Measurements from ENCODE around the gene TAF1C. TPM values are rescaled to one million over a fixed set of nuclear protein-coding genes. Genes with fewer than 3 reads are reported as not detected.

Gene TAF1C
- total RNA-seq, 6 experiments from 2014 or later = 11.0 to 28.3 (median 19.3) TPM

DNA sequence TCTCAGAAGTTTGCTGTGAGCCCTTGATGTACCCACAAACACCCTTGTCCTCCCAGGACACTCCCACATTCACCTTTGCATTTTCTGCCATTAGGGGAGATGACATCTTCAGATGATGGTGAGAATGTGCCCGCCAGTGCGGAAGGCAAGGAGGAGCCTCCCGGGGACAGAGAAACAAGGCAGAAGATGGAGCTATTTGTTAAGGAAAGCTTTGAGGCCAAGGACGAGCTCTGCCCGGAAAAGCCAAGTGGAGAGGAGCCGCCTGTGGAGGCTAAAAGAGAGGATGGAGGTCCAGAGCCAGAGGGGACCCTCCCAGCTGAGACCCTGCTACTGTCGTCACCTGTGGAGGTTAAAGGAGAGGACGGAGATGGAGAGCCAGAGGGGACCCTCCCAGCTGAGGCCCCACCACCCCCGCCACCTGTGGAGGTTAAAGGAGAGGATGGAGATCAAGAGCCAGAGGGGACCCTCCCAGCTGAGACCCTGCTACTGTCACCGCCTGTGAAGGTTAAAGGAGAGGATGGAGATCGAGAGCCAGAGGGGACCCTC, 17.0 kb downstream of the TAF1C start:
- 60% methylated on average over 8 of the region's 11 CpGs for WGBS (ENCODE audit: insufficient coverage, low coverage, low lambda C conversion rate, missing lambda C conversion rate)
- Histone ChIP-seq H3K36me3 (no peaks in the 10 kb centered on the region), H3K4me1 (no peaks in the 10 kb centered on the region), H3K27ac (no peak overlapping the region), H3K27me3 (no peaks in the 10 kb centered on the region), H3K9me3 (no peaks in the 10 kb centered on the region), H3K4me3 (no peak overlapping the region)
- TF ChIP-seq, protein P1, sequence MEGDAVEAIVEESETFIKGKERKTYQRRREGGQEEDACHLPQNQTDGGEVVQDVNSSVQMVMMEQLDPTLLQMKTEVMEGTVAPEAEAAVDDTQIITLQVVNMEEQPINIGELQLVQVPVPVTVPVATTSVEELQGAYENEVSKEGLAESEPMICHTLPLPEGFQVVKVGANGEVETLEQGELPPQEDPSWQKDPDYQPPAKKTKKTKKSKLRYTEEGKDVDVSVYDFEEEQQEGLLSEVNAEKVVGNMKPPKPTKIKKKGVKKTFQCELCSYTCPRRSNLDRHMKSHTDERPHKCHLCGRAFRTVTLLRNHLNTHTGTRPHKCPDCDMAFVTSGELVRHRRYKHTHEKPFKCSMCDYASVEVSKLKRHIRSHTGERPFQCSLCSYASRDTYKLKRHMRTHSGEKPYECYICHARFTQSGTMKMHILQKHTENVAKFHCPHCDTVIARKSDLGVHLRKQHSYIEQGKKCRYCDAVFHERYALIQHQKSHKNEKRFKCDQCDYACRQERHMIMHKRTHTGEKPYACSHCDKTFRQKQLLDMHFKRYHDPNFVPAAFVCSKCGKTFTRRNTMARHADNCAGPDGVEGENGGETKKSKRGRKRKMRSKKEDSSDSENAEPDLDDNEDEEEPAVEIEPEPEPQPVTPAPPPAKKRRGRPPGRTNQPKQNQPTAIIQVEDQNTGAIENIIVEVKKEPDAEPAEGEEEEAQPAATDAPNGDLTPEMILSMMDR (IDR thresholded peaks at IDR 0.05) = no peak
- TF ChIP-seq POLR2A (IDR thresholded peaks at IDR 0.05) = no peak
- ATAC-seq = no peak
- DNase-seq = no peak
- intact Hi-C loops (cut with DNase I) = no loop called here

DNA sequence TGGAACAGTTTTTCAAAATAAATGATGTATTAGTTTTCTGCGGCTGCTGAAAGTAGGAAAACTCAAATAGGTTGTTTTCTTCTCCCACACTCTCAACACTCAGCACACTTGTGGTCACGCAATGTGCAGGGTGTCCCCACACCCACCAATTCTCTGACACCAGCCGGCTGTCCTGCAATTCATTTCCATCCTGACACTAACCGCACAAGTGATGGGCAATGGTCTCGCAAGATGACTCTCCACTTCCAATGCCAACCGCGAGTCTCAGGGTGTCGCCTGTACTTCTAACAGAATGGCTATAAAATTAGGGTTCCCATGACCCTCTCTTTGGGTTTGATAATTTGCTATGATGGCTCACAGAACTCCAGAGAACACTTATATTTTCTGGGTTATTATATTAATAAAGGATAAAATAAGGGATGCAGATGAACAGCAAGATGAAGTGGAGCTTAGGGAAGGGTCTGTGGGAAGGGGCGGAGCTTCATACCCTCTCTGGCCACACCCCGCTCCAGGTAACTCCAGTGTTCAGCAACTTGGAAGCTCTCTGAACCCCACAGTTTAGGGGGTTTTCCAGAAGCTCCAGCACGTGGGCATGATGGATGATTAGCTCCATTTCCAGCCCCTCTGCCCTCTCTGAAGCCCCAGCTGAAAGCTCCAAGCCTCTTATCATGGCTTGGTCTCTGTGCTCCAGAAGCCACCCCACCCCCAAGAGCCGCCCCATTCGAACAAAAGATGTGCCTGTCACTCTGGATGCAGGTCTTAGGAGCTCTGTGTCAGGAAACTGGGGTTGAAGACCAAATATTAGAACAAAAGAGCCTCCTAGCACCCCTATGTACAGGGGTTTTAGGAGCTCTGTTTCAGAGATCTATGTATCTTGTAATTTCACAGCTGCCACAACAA, 19.8 kb downstream of the TAF1C start:
- ATAC-seq (no peak), DNase-seq (no peak)
- no peak overlapping the region for H3K27ac ChIP-seq
- no peaks in the 10 kb centered on the region for H3K9me3 ChIP-seq
- no peak overlapping the region for H3K4me3 ChIP-seq
- no peaks in the 10 kb centered on the region for H3K27me3 ChIP-seq
- H3K4me1 ChIP-seq = no peaks in the 10 kb centered on the region
- 63% methylated on average over 11 of the region's 13 CpGs for WGBS (ENCODE audit: insufficient coverage, low coverage, low lambda C conversion rate, missing lambda C conversion rate)
- intact Hi-C loops (cut with DNase I) = no loop called here
- no peak for TF ChIP-seq POLR2A (IDR thresholded peaks at IDR 0.05)
- TF ChIP-seq, protein P1 (IDR thresholded peaks at IDR 0.05) = no peak
- H3K36me3 ChIP-seq = no peaks in the 10 kb centered on the region

DNA sequence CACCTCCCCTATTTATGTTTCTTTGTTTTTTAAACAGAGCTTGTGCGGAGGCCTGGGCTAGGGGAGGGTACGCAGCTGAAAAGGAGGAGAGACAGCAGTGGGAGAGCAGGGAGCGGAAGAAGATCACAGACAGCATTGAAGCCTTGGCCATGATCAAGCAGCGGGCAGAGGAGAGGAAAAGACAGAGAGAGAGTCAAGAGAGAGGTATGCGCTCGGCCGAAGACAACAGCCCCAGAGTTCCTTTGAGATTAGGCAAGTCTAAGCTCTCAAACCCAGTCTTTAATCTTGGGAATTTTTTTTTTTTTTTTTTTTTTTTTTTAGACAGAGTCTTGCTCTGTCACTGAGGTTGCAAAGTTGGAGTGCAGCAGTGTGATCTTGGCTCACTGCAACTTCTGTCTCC, 21.1 kb downstream of the TAF1C start:
- 90% methylated on average over 6 of the region's 7 CpGs for WGBS (ENCODE audit: insufficient coverage, low coverage, low lambda C conversion rate, missing lambda C conversion rate)
- intact Hi-C loops (cut with DNase I) = no loop called here
- H3K4me3 ChIP-seq = no peak overlapping the region
- H3K9me3 ChIP-seq = no peaks in the 10 kb centered on the region
- ATAC-seq = no peak
- TF ChIP-seq, protein P1 (IDR thresholded peaks at IDR 0.05) = no peak
- TF ChIP-seq POLR2A (IDR thresholded peaks at IDR 0.05) = no peak
- no peaks in the 10 kb centered on the region for H3K27me3 ChIP-seq
- H3K27ac ChIP-seq = no peak overlapping the region
- H3K4me1 ChIP-seq = no peaks in the 10 kb centered on the region
- no peaks in the 10 kb centered on the region for H3K36me3 ChIP-seq
- no peak for DNase-seq

DNA sequence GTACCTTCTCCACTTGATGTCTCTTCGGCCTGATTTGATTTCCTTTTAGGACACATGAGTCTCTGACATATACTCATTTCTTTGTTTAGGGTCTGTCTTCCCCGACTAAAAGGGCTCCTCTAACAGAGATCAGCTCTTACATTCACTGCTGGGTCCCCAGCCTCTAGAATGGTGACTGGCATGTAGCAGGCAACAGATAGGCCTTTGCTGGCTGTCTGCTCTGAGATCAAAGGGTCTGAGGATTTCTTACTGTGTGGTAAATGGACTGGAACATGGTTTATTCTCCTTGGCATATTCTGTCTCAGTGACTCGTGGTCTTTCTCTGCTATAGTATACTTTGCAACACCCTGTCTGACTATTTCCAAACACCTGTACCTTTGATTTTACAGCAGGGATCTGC, 25.1 kb downstream of the TAF1C start:
- Histone ChIP-seq H3K27ac (no peak overlapping the region), H3K4me1 (no peaks in the 10 kb centered on the region), H3K27me3 (no peaks in the 10 kb centered on the region), H3K4me3 (no peak overlapping the region), H3K36me3 (no peaks in the 10 kb centered on the region), H3K9me3 (no peaks in the 10 kb centered on the region)
- no peak for TF ChIP-seq POLR2A (IDR thresholded peaks at IDR 0.05)
- TF ChIP-seq, protein P1 (IDR thresholded peaks at IDR 0.05) = no peak
- WGBS (ENCODE audit: insufficient coverage, low coverage, low lambda C conversion rate, missing lambda C conversion rate) = 52% methylated on average over 3 of the region's 3 CpGs
- no peak for DNase-seq
- no peak for ATAC-seq
- intact Hi-C loops (cut with DNase I) = no loop called here
